ENCODE results near the gene TAF11. TPM values are rescaled to one million over a fixed set of nuclear protein-coding genes. Genes with fewer than 3 reads are reported as not detected.

Gene TAF11
- total and polyA plus RNA-seq, 7 donors, result 17.4 to 71.8 (median 25.8) TPM

Other genes with a start within 250 kb of the TAF11 start
- gene ILRUN, start 191.3 kb downstream of the TAF11 start, total RNA-seq, result 100 to 1,000 TPM; 129 to 191 (median 176) TPM
- 100 to 1,000 TPM in 2 of 3 donors, 10 to 100 TPM in 1; 89.4 to 312 (median 131) TPM for gene ILRUN, start 191.3 kb downstream of the TAF11 start, polyA plus RNA-seq
- gene SNRPC, start 130.5 kb downstream of the TAF11 start, total RNA-seq, result 10 to 100 TPM; 77.0 to 97.7 (median 86.3) TPM
- 100 to 1,000 TPM; 123 to 198 (median 181) TPM for gene SNRPC, start 130.5 kb downstream of the TAF11 start, polyA plus RNA-seq
- 10 to 100 TPM; 16.5 to 34.7 (median 20.8) TPM for gene BLTP3A, start 96.0 kb downstream of the TAF11 start, total RNA-seq
- 1 to 10 TPM; 4.2 to 9.6 (median 4.5) TPM for gene BLTP3A, start 96.0 kb downstream of the TAF11 start, polyA plus RNA-seq
- 10 to 100 TPM in 1 of 4 donors, 1 to 10 TPM in 3; 6.1 to 12.4 (median 7.7) TPM for gene ANKS1A, start 1.2 kb upstream of the TAF11 start, total RNA-seq
- 1 to 10 TPM; 3.9 to 5.7 (median 5.6) TPM for gene ANKS1A, start 1.2 kb upstream of the TAF11 start, polyA plus RNA-seq